H1 (cell line): ENCODE results near the gene PLB1. TPM values are rescaled to one million over a fixed set of nuclear protein-coding genes. Genes with fewer than 3 reads are reported as not detected.

ENCODE experiments used
- CTCF ChIA-PET: fragments of 300-600 bp; sonication (Branson Sonifier 250); formaldehyde crosslinking; loops from one replicate; lab custom pipeline; 2021; ENCODE audit not compliant: partially characterized antibody; lab: Charles Lee
- POLR2A ChIA-PET: fragments of 300-600 bp; sonication (Branson Sonifier 250); formaldehyde crosslinking; loops from one replicate; lab custom pipeline; 2021; ENCODE audit warnings: inconsistent platforms; ENCODE audit not compliant: partially characterized antibody; lab: Charles Lee
- DNase-seq, 2 experiments: peaks; one replicate each; pipeline versions ENCODE4 v3.0.0 to v3.0.0-alpha.2; 2010 to 2022; ENCODE audit warnings: low spot score in 2 of 2, low read depth in 1 of 2, mixed read lengths in 1 of 2
- FAIRE-seq: peaks from 2 replicates; lab custom pipeline; 2011; peaks lifted over from hg19 to GRCh38; lab: Jason Lieb, UNC
- H2AFZ ChIP-seq: 2 replicates; pipeline ENCODE4 v1.8.1; 2012; ENCODE audit warnings: low read length, inconsistent platforms
- H2AK5ac ChIP-seq: 2 replicates; pipeline ENCODE4 v1.6.1; 2013; ENCODE audit warnings: low read depth, low read length
- H2BK120ac ChIP-seq: replicated peaks from 2 replicates; pipeline ENCODE3; 2013; ENCODE audit warnings: low read depth, low read length, inconsistent platforms
- H2BK12ac ChIP-seq: 2 replicates; pipeline ENCODE4 v1.6.1; 2013; ENCODE audit warnings: low read depth, low read length
- H2BK15ac ChIP-seq: 2 replicates; pipeline ENCODE4 v1.6.1; 2013; ENCODE audit warnings: low read length
- H2BK20ac ChIP-seq: 2 replicates; pipeline ENCODE4 v1.6.1; 2013; ENCODE audit warnings: low read length
- H2BK5ac ChIP-seq: 2 replicates; pipeline ENCODE4 v1.6.1; 2013; ENCODE audit warnings: low read depth, low read length
- H3K14ac ChIP-seq: 2 replicates; pipeline ENCODE4 v1.6.1; 2013; ENCODE audit warnings: inconsistent platforms; ENCODE audit not compliant: insufficient read length
- H3K18ac ChIP-seq: 2 replicates; pipeline ENCODE4 v1.6.1; 2013; ENCODE audit warnings: low read length; ENCODE audit errors: extremely low read depth
- H3K23ac ChIP-seq: 2 replicates; pipeline ENCODE4 v1.6.1; 2013; ENCODE audit warnings: inconsistent platforms; ENCODE audit not compliant: insufficient read length
- H3K23me2 ChIP-seq: 2 replicates; pipeline ENCODE4 v1.6.1; 2013; ENCODE audit warnings: low read depth, low read length
- H3K27ac ChIP-seq: 2 replicates; pipeline ENCODE4 v1.6.1; 2011; ENCODE audit warnings: low read depth, low read length, inconsistent platforms
- H3K27me3 ChIP-seq, 4 experiments: replicated peaks in 1 of 4; 1 replicate in 1 of 4; 2 replicates in 3 of 4; pipeline versions ENCODE4 v1.6.1 to v1.8.1; 2011 to 2013; ENCODE audit warnings: low read length in 3 of 4, mild to moderate bottlenecking in 3 of 4, inconsistent platforms in 2 of 4, mixed read lengths in 2 of 4, moderate library complexity in 1 of 4; ENCODE audit not compliant: control insufficient read depth in 3 of 4, insufficient read depth in 3 of 4; ENCODE audit errors: extremely low read depth in 1 of 4
- H3K36me3 ChIP-seq, 4 experiments: 2 replicates each; pipeline versions ENCODE4 v1.6.1 to v1.8.1; 2011 to 2013; ENCODE audit warnings: mild to moderate bottlenecking in 4 of 4, low read length in 3 of 4, moderate library complexity in 2 of 4, control low read depth in 1 of 4, inconsistent platforms in 1 of 4; ENCODE audit not compliant: insufficient read depth in 4 of 4, control insufficient read depth in 2 of 4
- H3K4ac ChIP-seq: replicated peaks from 2 replicates; pipeline ENCODE3; 2013; ENCODE audit warnings: low read length, low read depth, mixed read lengths, inconsistent platforms; ENCODE audit not compliant: insufficient read length
- H3K4me1 ChIP-seq, 4 experiments: replicated peaks in 1 of 4; 1 replicate in 1 of 4; 2 replicates in 3 of 4; pipeline versions ENCODE4 v1.6.1 to v1.8.1; 2011 to 2013; ENCODE audit warnings: low read length in 3 of 4, inconsistent platforms in 2 of 4, mixed read lengths in 1 of 4; ENCODE audit not compliant: insufficient read depth in 4 of 4, control insufficient read depth in 3 of 4
- H3K4me2 ChIP-seq, 2 experiments: 2 replicates each; pipeline versions ENCODE4 v1.6.1 to v1.8.1; 2011 to 2013; ENCODE audit warnings: low read depth in 2 of 2, low read length in 2 of 2, control low read depth in 1 of 2, inconsistent platforms in 1 of 2, mild to moderate bottlenecking in 1 of 2; ENCODE audit not compliant: insufficient read depth in 1 of 2
- H3K4me3 ChIP-seq, 4 experiments: fragments of 200-600, 300-600 bp in 1 of 4; sonication (generic), shearing (Covaris generic), sonication (Bioruptor Twin) in 1 of 4; 2 replicates each; pipeline versions ENCODE4 v1.5.1 to v1.8.1; 2011 to 2016; ENCODE audit warnings: low read length in 4 of 4, low read depth in 3 of 4, control low read depth in 2 of 4, inconsistent platforms in 2 of 4, mild to moderate bottlenecking in 2 of 4, mixed read lengths in 1 of 4, moderate library complexity in 1 of 4; ENCODE audit not compliant: insufficient read depth in 2 of 4; ENCODE audit errors: extremely low read depth in 1 of 4
- H3K56ac ChIP-seq: replicated peaks from 2 replicates; pipeline ENCODE3; 2013; ENCODE audit warnings: low read depth, mild to moderate bottlenecking, mixed read lengths, low read length, inconsistent platforms; ENCODE audit not compliant: insufficient read length
- H3K79me1 ChIP-seq: 2 replicates; pipeline ENCODE4 v1.6.1; 2013; ENCODE audit warnings: low read depth, low read length, control low read depth
- H3K79me2 ChIP-seq, 2 experiments: 2 replicates each; pipeline versions ENCODE4 v1.6.1 to v1.8.1; 2012 to 2013; ENCODE audit warnings: low read length in 2 of 2, mild to moderate bottlenecking in 2 of 2, inconsistent platforms in 1 of 2; ENCODE audit not compliant: insufficient read depth in 2 of 2, control insufficient read depth in 1 of 2
- H3K9ac ChIP-seq, 4 experiments: replicated peaks in 1 of 4; 1 replicate in 1 of 4; 2 replicates in 3 of 4; pipeline versions ENCODE4 v1.6.1 to v1.8.1; 2011 to 2013; ENCODE audit warnings: low read depth in 3 of 4, low read length in 3 of 4, control low read depth in 2 of 4, mild to moderate bottlenecking in 2 of 4, moderate library complexity in 2 of 4, inconsistent platforms in 1 of 4; ENCODE audit errors: extremely low read depth in 1 of 4
- H3K9me3 ChIP-seq, 2 experiments: 2 replicates each; pipeline versions ENCODE4 v1.6.1 to v1.8.1; 2012 to 2013; ENCODE audit warnings: mild to moderate bottlenecking in 2 of 2, moderate library complexity in 2 of 2, control low read depth in 1 of 2, inconsistent platforms in 1 of 2, low read depth in 1 of 2, low read length in 1 of 2, mixed read lengths in 1 of 2; ENCODE audit not compliant: insufficient read depth in 2 of 2
- H4K20me1 ChIP-seq, 2 experiments: replicated peaks in 1 of 2; 2 replicates each; pipeline versions ENCODE3 to v1.8.1; 2011 to 2013; ENCODE audit warnings: inconsistent platforms in 2 of 2, low read length in 2 of 2, mild to moderate bottlenecking in 1 of 2; ENCODE audit not compliant: insufficient read depth in 2 of 2, control insufficient read depth in 1 of 2
- H4K5ac ChIP-seq: 2 replicates; pipeline ENCODE4 v1.6.1; 2013; ENCODE audit warnings: low read length, low read depth, mixed read lengths, inconsistent platforms; ENCODE audit not compliant: insufficient read length
- H4K8ac ChIP-seq: 2 replicates; pipeline ENCODE4 v1.8.0; 2013; ENCODE audit warnings: mild to moderate bottlenecking, moderate library complexity, low read length, inconsistent platforms; ENCODE audit not compliant: insufficient read depth; ENCODE audit errors: extremely low read depth
- H4K91ac ChIP-seq: replicated peaks from 2 replicates; pipeline ENCODE3; 2013; ENCODE audit warnings: low read length, mixed read lengths, inconsistent platforms; ENCODE audit not compliant: insufficient read length
- CBX5 ChIP-seq: fragments of 300-800, 300-1000 bp; sonication (generic); IDR thresholded peaks from 2 replicates; pipeline ENCODE4 v1.7.1; 2016; ENCODE audit warnings: antibody characterized with exemption, low read length, low read depth
- CREB1 ChIP-seq: IDR thresholded peaks from 2 replicates; pipeline ENCODE4 v1.6.1; 2012; ENCODE audit warnings: inconsistent platforms
- EZH2 ChIP-seq: fragments of 200-600 bp; sonication (generic); IDR thresholded peaks from 2 replicates; pipeline ENCODE4 v1.7.1; 2012; ENCODE audit warnings: low read depth, mild to moderate bottlenecking, moderate library complexity, low read length, inconsistent platforms; ENCODE audit not compliant: severe bottlenecking
- KDM5A ChIP-seq: fragments of 200-600 bp; IDR thresholded peaks from 2 replicates; pipeline ENCODE4 v1.7.1; 2012; ENCODE audit warnings: mild to moderate bottlenecking, low read length, inconsistent platforms, mixed read lengths
- SAP30 ChIP-seq: fragments of 300-600 bp; sonication (generic); IDR thresholded peaks from 2 replicates; pipeline ENCODE4 v1.7.1; 2012; ENCODE audit warnings: low read length, moderate library complexity, mild to moderate bottlenecking, inconsistent platforms; ENCODE audit not compliant: insufficient read depth, insufficient replicate concordance
- SIRT6 ChIP-seq: IDR thresholded peaks from one replicate; pipeline ENCODE4 v1.7.1; 2012; ENCODE audit warnings: low read length, inconsistent platforms
- TAF1 ChIP-seq: IDR thresholded peaks from 2 replicates; pipeline ENCODE4 v1.6.1; 2011; ENCODE audit warnings: mild to moderate bottlenecking, low read depth, low read length
- YY1 ChIP-seq: IDR thresholded peaks from 2 replicates; pipeline ENCODE4 v1.6.1; 2011; ENCODE audit warnings: low read depth, mild to moderate bottlenecking, low read length
- WGBS, 2 experiments: shearing (Covaris generic) in 1 of 2; methylation state at CpG; one replicate each; pipeline versions ENCODE4 v1.1.6 to v1.1.7; 2013 to 2015; ENCODE audit warnings: low lambda C conversion rate in 2 of 2, mixed read lengths in 2 of 2, inconsistent platforms in 1 of 2, low coverage in 1 of 2, missing lambda C conversion rate in 1 of 2; ENCODE audit not compliant: insufficient replicate concordance in 2 of 2, insufficient coverage in 1 of 2, insufficient read length in 1 of 2; ENCODE audit errors: extremely low coverage in 1 of 2, missing lambda C conversion rate in 1 of 2; 5-methylcytosine and 5-hydroxymethylcytosine counted together
- polyA plus RNA-seq, 7 experiments: library from polyadenylated mRNA; depleted of rRNA in 3 of 7; stranded (reverse) in 5 of 7; unstranded in 2 of 7; fragments of >200 nt in 5 of 7; fragments of 200-250 nt in 2 of 7; gene quantifications; 1 replicate in 5 of 7; 2 replicates in 1 of 7; 4 replicates in 1 of 7; pipeline versions ENCODE4 v1.2.1 to v1.2.3, GENCODE V29; 2011 to 2013; ENCODE audit warnings: missing spikeins in 2 of 7, mixed read lengths in 2 of 7
- total RNA-seq: library from RNA; stranded (reverse); fragmentation: NEBNext Ultra II Directional; extraction: Animal tissue kit (Norgen Biotek cat#: 25700); gene quantifications from 2 replicates; pipeline ENCODE4 v1.2.1, GENCODE V29; 2021
- TF ChIP-seq, protein P1 (sequence below): IDR thresholded peaks from 2 replicates; pipeline ENCODE4 v1.6.1; 2012; ENCODE audit warnings: low read length, inconsistent platforms

Gene PLB1
- total and polyA plus RNA-seq, 2 of the 8 experiments (the other 6 are each of a cell fraction or from before 2014, with no cell fraction given): 0.20 to 0.36 TPM

DNA sequence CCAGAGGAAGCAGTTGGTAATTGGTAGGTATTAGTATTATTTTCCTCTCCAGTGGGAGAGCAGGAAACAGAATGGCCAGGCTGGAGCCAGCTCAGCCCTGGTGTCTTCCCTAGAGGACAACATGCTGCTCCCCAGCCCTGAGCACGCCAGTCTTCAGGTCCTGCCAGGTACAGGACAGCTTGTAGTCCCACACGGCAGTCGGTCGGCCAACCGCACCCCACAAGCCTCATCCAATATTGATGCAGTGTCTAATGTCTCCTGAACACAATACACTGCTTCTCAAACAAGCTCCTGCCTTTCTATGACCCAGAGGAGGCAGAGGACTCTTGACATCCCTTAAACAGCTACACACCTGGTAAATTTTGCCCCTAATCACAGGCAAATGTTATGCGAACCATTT is 184.8 kb downstream of the PLB1 start:
- FAIRE-seq (no peak), DNase-seq (no peak)
- Histone ChIP-seq H3K4me1 (peaks cover 10 to 15% (median 13%) of the 10 kb centered on the region in 4 experiments), H3K36me3 (no peaks in the 10 kb centered on the region), H2BK20ac (0 out of 2 replicates have a peak overlapping the region, but pooled peaks have one; percentile 72), H2BK15ac (peak overlapping the region; percentile 88), H3K27ac (no peak overlapping the region), H3K4me3 (no peak overlapping the region), H2BK12ac (no peak overlapping the region; the same call in 1 of the 2 replicates), H3K9ac (no peak overlapping the region), H3K27me3 (no peaks in the 10 kb centered on the region), H3K9me3 (no peaks in the 10 kb centered on the region), H3K14ac (no peak overlapping the region), H3K79me2 (no peaks in the 10 kb centered on the region), H2AFZ (0 out of 2 replicates have a peak overlapping the region, but pooled peaks have one; percentile 18), H2BK120ac (no peak overlapping the region), H3K79me1 (no peaks in the 10 kb centered on the region), H3K4ac (no peak overlapping the region), H3K4me2 (peak overlapping the region in 1 of 2 experiments; percentile 7; a peak in 1 of 4 replicates), H3K18ac (no peak overlapping the region; the same call in 1 of the 2 replicates), H2AK5ac (no peak overlapping the region), H4K5ac (no peak overlapping the region), H3K56ac (no peak overlapping the region), H4K8ac (no peak overlapping the region), H3K23me2 (no peaks in the 10 kb centered on the region), H3K23ac (no peak overlapping the region), H4K91ac (no peak overlapping the region), H2BK5ac (peak overlapping the region; percentile 50; the same call in 1 of the 2 replicates), H4K20me1 (no peaks in the 10 kb centered on the region)
- ChIA-PET CTCF (interaction anchor here (1.3 kb wide), 1 partner anchor 9 kb away, joined by 4 read pairs; no protein-coding TSS in a partner anchor), POLR2A (interaction anchor here (0.6 to 0.8 kb wide), 2 partner anchors 56 to 71 kb away, joined by 3 to 4 read pairs; partner anchors contain the start of gene PPP1CB)
- WGBS, 2 experiments: 91% methylated on average over 6 of the region's 6 CpGs; no CpG with 5 or more reads in 1 of the 2 experiments
- TF ChIP-seq KDM5A: no peak
- TF ChIP-seq EZH2: no peak
- no peak for TF ChIP-seq CBX5
- TF ChIP-seq SIRT6: no peak
- no peak for TF ChIP-seq YY1
- TF ChIP-seq SAP30: no peak
- TF ChIP-seq TAF1: no peak
- no peak for TF ChIP-seq CREB1
- TF ChIP-seq, protein P1, sequence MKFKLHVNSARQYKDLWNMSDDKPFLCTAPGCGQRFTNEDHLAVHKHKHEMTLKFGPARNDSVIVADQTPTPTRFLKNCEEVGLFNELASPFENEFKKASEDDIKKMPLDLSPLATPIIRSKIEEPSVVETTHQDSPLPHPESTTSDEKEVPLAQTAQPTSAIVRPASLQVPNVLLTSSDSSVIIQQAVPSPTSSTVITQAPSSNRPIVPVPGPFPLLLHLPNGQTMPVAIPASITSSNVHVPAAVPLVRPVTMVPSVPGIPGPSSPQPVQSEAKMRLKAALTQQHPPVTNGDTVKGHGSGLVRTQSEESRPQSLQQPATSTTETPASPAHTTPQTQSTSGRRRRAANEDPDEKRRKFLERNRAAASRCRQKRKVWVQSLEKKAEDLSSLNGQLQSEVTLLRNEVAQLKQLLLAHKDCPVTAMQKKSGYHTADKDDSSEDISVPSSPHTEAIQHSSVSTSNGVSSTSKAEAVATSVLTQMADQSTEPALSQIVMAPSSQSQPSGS: no peak
